Measurements from ENCODE around the gene MRPL10. TPM values are rescaled to one million over a fixed set of nuclear protein-coding genes. Genes with fewer than 3 reads are reported as not detected.
A peak's percentile ranks its signal among the peaks of the same experiment; 100 is the strongest.

The MRPL10 gene
- total and polyA plus RNA-seq, 2 experiments from 2014 or later, result 70.0 to 87.1 TPM

DNA sequence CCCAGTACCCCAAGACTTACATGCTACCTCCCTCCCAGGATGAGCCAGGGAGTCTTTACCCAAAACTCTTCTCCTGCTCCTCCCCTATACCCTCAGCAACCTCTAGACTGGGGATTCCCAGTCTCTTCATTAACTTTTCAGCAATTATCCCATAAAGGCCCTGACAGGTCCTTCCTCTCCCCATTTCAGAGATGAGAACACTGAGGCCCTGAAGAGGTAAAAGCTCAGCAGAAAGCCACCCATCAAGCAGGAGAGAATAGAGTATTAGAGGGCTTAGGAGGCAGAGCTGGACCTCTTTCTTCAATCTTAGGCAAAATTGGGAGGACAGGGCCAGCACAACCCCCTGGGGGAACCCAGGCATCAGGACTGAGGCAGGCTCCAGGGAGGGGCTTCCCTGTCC, 25.5 kb upstream of the MRPL10 start:
- TF ChIP-seq, protein P1, sequence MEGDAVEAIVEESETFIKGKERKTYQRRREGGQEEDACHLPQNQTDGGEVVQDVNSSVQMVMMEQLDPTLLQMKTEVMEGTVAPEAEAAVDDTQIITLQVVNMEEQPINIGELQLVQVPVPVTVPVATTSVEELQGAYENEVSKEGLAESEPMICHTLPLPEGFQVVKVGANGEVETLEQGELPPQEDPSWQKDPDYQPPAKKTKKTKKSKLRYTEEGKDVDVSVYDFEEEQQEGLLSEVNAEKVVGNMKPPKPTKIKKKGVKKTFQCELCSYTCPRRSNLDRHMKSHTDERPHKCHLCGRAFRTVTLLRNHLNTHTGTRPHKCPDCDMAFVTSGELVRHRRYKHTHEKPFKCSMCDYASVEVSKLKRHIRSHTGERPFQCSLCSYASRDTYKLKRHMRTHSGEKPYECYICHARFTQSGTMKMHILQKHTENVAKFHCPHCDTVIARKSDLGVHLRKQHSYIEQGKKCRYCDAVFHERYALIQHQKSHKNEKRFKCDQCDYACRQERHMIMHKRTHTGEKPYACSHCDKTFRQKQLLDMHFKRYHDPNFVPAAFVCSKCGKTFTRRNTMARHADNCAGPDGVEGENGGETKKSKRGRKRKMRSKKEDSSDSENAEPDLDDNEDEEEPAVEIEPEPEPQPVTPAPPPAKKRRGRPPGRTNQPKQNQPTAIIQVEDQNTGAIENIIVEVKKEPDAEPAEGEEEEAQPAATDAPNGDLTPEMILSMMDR (IDR thresholded peaks at IDR 0.05; ENCODE audit: low read depth, low read length), result no peak
- DNase-seq (ENCODE audit: low read depth in 1 of 2, low spot score in 1 of 2), result no peak
- peaks cover 24% of the 10 kb centered on the region for H3K27me3 ChIP-seq
- H3K9me3 ChIP-seq (ENCODE audit: low read depth), result no peaks in the 10 kb centered on the region
- no peaks in the 10 kb centered on the region for H3K36me3 ChIP-seq
- H3K27ac ChIP-seq, result no peak overlapping the region
- H3K4me3 ChIP-seq, result no peak overlapping the region
- H3K4me1 ChIP-seq (ENCODE audit: low read depth), result peaks cover 4% of the 10 kb centered on the region

DNA sequence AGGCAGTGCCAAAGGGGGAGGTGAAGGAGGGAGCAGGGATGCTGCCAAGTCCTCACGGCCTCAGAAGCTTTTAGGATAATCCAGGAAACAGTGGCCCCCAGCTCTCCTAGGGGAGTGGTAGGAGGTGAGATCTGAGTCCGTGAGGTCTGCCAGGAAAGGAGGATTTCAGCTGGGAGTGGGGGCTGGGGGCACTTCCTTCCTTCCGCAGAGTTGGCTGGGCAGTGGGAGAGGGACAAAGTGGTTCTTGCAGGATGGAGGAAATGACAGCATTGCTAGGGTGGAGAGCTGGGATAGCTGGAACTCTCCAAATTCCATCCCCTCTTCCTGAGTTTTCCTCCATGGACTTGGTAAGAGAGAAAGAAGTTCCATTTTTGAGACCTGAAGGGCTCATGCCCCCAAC, 24.4 kb upstream of the MRPL10 start:
- Histone ChIP-seq H3K27me3 (peaks cover 30% of the 10 kb centered on the region), H3K27ac (no peak overlapping the region), H3K4me1 (ENCODE audit: low read depth) (peaks cover 5% of the 10 kb centered on the region), H3K36me3 (no peaks in the 10 kb centered on the region), H3K9me3 (ENCODE audit: low read depth) (no peaks in the 10 kb centered on the region), H3K4me3 (no peak overlapping the region)
- TF ChIP-seq, protein P1 (IDR thresholded peaks at IDR 0.05; ENCODE audit: low read depth, low read length), result no peak
- peak in 1 of 2 donors; percentile 34 for DNase-seq (ENCODE audit: low read depth in 1 of 2, low spot score in 1 of 2)

DNA sequence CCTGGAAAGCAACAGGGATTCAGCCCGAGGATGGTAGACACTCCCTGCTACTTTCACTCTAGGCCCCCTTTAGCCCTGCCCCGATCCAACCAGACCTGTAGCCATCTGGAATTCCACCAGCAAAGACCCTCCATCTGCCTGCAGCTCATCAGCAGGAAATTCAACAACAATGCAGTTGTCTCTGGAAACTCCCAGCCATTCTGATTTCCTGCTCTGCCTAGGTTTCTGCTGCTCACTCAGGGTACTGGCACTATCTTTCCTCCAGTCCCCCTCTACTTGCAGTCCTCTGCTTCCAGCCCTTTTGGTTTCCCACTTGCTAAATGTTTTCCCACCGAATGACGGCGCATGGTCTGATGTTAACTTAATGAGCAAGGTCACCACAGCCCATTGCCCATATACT, 22.3 kb upstream of the MRPL10 start:
- H3K4me1 ChIP-seq (ENCODE audit: low read depth), result peaks cover 5% of the 10 kb centered on the region
- H3K27ac ChIP-seq, result no peak overlapping the region
- no peak for DNase-seq (ENCODE audit: low read depth in 1 of 2, low spot score in 1 of 2)
- no peaks in the 10 kb centered on the region for H3K9me3 ChIP-seq (ENCODE audit: low read depth)
- no peaks in the 10 kb centered on the region for H3K36me3 ChIP-seq
- peaks cover 42% of the 10 kb centered on the region for H3K27me3 ChIP-seq
- TF ChIP-seq, protein P1 (IDR thresholded peaks at IDR 0.05; ENCODE audit: low read depth, low read length), result no peak
- no peak overlapping the region for H3K4me3 ChIP-seq

DNA sequence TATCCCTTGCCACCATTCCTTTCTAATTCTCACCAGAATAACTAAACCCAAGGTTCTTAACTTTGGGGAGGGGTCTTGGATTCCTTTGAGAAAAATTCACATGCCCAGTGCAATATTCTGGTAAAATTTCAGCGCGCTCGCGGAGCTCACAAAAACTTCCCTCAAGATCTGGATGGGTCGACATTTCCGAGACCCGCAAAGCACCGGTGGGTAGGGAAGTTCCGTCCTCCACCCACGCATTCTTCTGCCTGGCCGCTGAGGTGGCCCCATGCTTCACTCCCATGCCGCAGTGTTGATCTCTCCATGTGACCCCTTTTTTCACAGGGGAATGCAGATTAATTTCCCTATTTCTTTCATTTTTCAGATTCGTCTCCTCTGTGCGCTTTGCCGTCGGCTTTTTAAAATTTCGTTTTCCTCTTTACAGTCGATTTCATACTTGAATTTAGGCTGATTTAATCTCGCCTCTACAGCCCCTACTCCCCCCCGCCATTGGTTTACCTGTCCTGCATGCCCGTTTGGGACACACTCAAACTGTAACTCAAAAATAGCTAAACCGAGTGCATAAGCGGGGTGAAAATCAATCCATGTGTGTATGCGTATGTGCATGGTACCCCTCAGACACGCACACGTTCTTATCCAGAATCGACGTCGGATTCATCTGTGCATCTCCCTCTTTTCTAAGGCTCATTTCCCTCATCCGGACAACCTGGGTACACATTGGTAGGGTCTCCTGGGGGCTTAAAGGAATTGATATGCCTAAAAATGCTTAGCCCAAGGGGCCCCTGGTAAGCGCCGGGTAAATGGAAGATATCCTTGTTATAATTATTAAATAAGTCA, 21.0 kb upstream of the MRPL10 start:
- H3K27ac ChIP-seq, result no peak overlapping the region
- H3K9me3 ChIP-seq (ENCODE audit: low read depth), result no peaks in the 10 kb centered on the region
- DNase-seq (ENCODE audit: low read depth in 1 of 2, low spot score in 1 of 2), result no peak
- H3K27me3 ChIP-seq, result peaks cover 53% of the 10 kb centered on the region
- peaks cover 5% of the 10 kb centered on the region for H3K4me1 ChIP-seq (ENCODE audit: low read depth)
- no peaks in the 10 kb centered on the region for H3K36me3 ChIP-seq
- H3K4me3 ChIP-seq, result no peak overlapping the region
- TF ChIP-seq, protein P1 (IDR thresholded peaks at IDR 0.05; ENCODE audit: low read depth, low read length), result no peak

DNA sequence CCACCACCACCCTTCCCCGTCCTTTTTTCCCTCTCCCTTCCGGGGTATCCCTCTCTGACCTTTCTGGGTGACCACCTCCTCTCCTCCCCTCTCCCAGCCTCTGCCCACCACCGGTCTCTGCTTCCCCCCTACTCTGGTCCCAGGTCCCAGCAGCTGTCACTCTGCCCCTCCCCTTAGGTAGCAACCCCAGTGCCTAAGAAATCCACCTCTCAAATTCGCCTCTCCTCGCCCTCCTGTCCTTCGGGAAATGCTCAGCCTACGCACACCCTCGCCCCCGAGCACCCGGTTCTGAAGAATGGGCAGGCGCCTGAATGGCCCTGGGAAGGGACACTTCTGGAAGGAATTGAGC, 20.4 kb upstream of the MRPL10 start:
- TF ChIP-seq, protein P1 (IDR thresholded peaks at IDR 0.05; ENCODE audit: low read depth, low read length), result no peak
- Histone ChIP-seq H3K27me3 (peaks cover 53% of the 10 kb centered on the region), H3K36me3 (no peaks in the 10 kb centered on the region), H3K4me3 (no peak overlapping the region), H3K4me1 (ENCODE audit: low read depth) (peaks cover 8% of the 10 kb centered on the region), H3K9me3 (ENCODE audit: low read depth) (no peaks in the 10 kb centered on the region), H3K27ac (no peak overlapping the region)
- no peak for DNase-seq (ENCODE audit: low read depth in 1 of 2, low spot score in 1 of 2)

Measured in cardiac muscle cell (in vitro differentiated cells and primary cell).